ENCODE measurements around the gene TMTC1.

GRCh38 chr12:29737644-29738043 lies 46.1 kb downstream of the TMTC1 start:
- no peak for TF ChIP-seq EZH2 (IDR thresholded peaks at IDR 0.05; ENCODE audit: low read depth)
- no peak for TF ChIP-seq CTCF (conservative IDR thresholded peaks at IDR 0.05)
